Dendritic cell treated with granulocyte-macrophage colony-stimulating factor and Interleukin-4, amounts not matched to agents 40 ng/mL and 50 ng/mL, for 4 days (primary cell): Measurements from ENCODE around the gene ANTKMT.
A peak's percentile ranks its signal among the peaks of the same experiment; 100 is the strongest.
"Not testable (repeated sequence)": the region's sequence is repeated elsewhere in the genome, so short reads cannot be mapped to it uniquely, and the experiment has no call there.

Source experiments
- H3K27ac Mint-ChIP-seq: one replicate; pipeline ENCODE4 v1.8.0; 2022; ENCODE audit warnings: mild to moderate bottlenecking, mixed read lengths
- H3K27me3 Mint-ChIP-seq: one replicate; pipeline ENCODE4 v1.8.0; 2022; ENCODE audit warnings: mild to moderate bottlenecking, mixed read lengths
- H3K36me3 Mint-ChIP-seq: one replicate; pipeline ENCODE4 v1.8.0; 2022; ENCODE audit warnings: low read depth, mixed read lengths
- H3K4me1 Mint-ChIP-seq: one replicate; pipeline ENCODE4 v1.8.0; 2022; ENCODE audit warnings: low read depth, mixed read lengths
- H3K4me3 Mint-ChIP-seq: one replicate; pipeline ENCODE4 v1.8.0; 2022; ENCODE audit warnings: mild to moderate bottlenecking, moderate library complexity, mixed read lengths
- H3K9me3 Mint-ChIP-seq: one replicate; pipeline ENCODE4 v1.8.0; 2022; ENCODE audit warnings: mixed read lengths
- intact Hi-C: fragments of 100-400 bp; cut with micrococcal nuclease; formaldehyde crosslinking; loops from one replicate; pipeline ENCODE4 v1.15.0; 2022

ANTKMT gene

GRCh38 chr16:711548-712320 lies 9.2 kb upstream of the ANTKMT start:
- no peaks in the 10 kb centered on the region for H3K36me3 Mint-ChIP-seq
- peaks cover 82% of the 10 kb centered on the region for H3K27me3 Mint-ChIP-seq
- no peaks in the 10 kb centered on the region for H3K9me3 Mint-ChIP-seq
- no peak overlapping the region for H3K4me3 Mint-ChIP-seq
- H3K4me1 Mint-ChIP-seq = peaks cover 25% of the 10 kb centered on the region
- intact Hi-C loops = loop anchor here (1.0 kb wide), 2 partner anchors 29 to 74 kb away; partner anchors contain the start of gene CIAO3
- no peak overlapping the region for H3K27ac Mint-ChIP-seq

DNA sequence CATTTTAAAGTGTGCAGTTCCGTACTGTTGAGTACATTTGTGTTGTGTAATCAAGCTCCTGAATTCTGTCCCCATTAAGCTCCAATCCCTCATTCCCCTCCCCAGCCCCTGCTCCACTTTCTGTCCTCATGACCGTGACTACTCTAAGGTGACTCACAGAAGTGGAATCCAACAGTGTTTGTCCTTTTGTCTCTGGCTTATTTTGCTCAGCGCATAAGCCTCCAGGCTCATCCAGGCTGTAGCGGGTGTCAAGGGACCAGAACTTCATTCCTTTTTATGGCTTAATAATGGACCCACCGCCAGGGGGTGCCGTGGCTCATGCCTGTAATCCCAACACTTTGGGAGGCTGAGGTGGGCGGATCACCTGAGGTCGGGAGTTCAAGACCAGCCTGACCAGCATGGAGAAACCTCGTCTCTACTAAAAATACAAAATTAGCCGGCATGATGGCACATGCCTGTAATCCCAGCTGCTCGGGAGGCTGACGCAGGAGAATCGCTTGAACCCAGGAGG lies 8.2 kb upstream of the ANTKMT start:
- Mint-ChIP-seq H3K4me1 (peaks cover 25% of the 10 kb centered on the region), H3K27me3 (peaks cover 83% of the 10 kb centered on the region)
- H3K27ac Mint-ChIP-seq, H3K36me3 Mint-ChIP-seq, H3K4me3 Mint-ChIP-seq, intact Hi-C loops, H3K9me3 Mint-ChIP-seq: not testable (repeated sequence)

DNA sequence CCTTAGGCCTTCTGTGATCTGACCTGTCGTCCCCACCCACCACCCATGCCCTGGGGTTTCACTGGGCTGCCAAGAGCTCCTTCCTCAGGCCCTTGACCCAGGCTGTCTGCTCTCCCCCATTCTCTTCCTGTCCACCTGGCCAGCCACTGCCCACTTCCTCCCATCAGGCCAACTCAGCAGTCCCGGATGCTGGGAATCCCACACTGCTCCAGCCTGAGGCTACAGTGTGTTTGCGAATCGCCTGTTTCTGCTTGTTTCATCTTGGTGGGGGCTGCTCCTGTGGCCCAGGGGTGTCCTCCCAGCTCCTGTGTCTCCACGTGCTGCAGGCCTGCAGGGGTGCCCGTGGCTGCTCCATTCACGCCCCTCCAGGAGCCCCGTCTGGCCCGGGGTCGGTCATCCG lies 6.9 kb upstream of the ANTKMT start:
- no peaks in the 10 kb centered on the region for H3K9me3 Mint-ChIP-seq
- intact Hi-C loops = no loop called here
- H3K36me3 Mint-ChIP-seq = no peaks in the 10 kb centered on the region
- H3K4me1 Mint-ChIP-seq = peaks cover 28% of the 10 kb centered on the region
- H3K27ac Mint-ChIP-seq = no peak overlapping the region
- no peak overlapping the region for H3K4me3 Mint-ChIP-seq
- peaks cover 83% of the 10 kb centered on the region for H3K27me3 Mint-ChIP-seq

DNA sequence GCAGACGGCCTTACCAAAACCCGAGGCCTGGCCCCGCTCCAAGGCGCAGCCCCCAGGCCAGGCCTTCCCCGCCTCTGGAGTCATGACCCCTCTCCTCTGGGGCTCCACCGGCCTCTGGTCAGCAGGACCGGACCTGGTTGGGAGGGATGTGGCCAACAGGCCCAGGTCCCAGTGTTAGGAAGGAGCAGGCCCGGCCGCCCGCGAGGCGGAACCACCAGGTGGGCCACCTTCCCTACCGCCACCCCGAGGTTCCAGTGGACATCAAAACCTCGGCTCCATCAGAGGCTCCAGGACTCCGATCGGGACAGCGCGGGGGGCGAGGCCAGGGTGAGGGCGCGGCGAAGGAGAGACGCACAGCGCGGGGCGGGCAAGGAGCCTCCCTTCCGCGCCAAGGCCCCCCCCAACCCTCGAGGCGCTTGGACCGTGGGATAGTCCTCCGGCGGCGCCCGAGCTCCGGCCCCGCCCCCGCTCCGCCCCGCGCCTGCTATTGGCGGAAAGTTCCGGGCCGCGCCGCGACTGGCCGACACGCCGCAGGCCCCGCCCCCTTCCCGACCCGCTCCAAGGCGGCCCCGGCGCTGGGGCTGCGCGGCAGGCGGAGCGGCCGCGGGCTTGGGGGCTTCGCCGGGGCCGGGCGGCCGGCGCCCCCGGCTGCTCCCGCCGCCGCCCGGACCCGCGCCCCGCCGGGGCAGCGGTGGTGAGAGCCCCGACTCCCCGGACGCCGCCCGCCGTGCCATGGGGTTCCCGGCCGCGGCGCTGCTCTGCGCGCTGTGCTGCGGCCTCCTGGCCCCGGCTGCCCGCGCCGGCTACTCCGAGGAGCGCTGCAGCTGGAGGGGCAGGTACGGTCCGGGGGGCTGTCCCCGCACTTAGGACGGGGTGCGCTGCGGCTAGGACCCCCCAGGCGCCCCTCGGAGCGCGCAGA lies 6.1 kb upstream of the ANTKMT start, which contains the start of gene METRN:
Gene METRN (plus strand): TSS at position 561 of the 919 bp plus-strand sequence. CDS start 172 bp downstream, at position 733.
- Mint-ChIP-seq H3K9me3 (no peaks in the 10 kb centered on the region), H3K4me3 (peak within 1 kb of the TSS; percentile 65), H3K27me3 (peaks cover 82% of the 10 kb centered on the region), H3K36me3 (no peaks in the 10 kb centered on the region), H3K27ac (no peak within 1 kb of the TSS), H3K4me1 (peaks cover 34% of the 10 kb centered on the region)
- intact Hi-C loops = no loop called here

- intact Hi-C loops = no loop called here
- H3K36me3 Mint-ChIP-seq = no peaks in the 10 kb centered on the region
- no peaks in the 10 kb centered on the region for H3K9me3 Mint-ChIP-seq
- peak overlapping the region; percentile 65 for H3K4me3 Mint-ChIP-seq
- H3K27ac Mint-ChIP-seq = no peak overlapping the region
- peaks cover 75% of the 10 kb centered on the region for H3K27me3 Mint-ChIP-seq
- peaks cover 43% of the 10 kb centered on the region for H3K4me1 Mint-ChIP-seq
Observed at GRCh38 chr16:715477-716199, 5.3 kb upstream of the ANTKMT start.

DNA sequence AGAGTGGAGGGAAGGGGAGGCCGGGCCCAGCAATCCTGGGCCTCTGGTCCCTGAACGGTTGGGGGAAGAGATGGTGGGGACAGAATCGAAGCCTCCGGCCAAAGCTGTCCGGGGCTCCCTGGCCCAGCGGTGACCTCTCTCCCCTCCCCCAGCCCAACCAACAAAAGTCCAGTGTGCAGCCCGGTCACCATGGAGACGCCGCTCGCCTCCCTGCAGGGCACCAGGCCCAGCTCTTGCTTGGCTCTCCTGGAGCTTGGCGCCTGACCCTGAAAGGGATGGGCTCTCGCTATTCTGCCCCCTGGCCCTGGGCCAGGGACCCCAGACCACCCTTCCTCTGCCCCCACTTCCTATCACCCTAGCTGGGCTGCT lies 4.8 kb upstream of the ANTKMT start:
- Mint-ChIP-seq H3K4me1 (peaks cover 43% of the 10 kb centered on the region), H3K36me3 (no peaks in the 10 kb centered on the region), H3K27me3 (peaks cover 70% of the 10 kb centered on the region), H3K27ac (no peak overlapping the region), H3K9me3 (no peaks in the 10 kb centered on the region), H3K4me3 (peak overlapping the region; percentile 65)
- intact Hi-C loops = no loop called here

DNA sequence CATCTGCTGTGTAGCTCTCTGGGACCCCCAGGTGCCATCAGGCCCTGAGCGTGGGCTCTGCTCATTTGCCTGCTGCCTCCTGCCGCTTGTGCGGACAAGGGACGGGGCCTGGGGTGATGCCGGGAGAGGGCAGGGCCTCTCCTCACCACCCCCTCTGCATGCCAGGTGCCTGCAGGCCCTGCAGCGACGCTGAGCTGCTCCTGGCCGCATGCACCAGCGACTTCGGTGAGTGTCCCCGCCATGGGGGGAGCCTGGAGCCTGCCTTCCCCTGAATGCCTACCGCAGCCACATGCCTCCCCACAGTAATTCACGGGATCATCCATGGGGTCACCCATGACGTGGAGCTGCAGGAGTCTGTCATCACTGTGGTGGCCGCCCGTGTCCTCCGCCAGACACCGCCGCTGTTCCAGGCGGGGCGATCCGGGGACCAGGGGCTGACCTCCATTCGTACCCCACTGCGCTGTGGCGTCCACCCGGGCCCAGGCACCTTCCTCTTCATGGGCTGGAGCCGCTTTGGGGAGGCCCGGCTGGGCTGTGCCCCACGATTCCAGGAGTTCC lies 4.1 kb upstream of the ANTKMT start:
- H3K27me3 Mint-ChIP-seq = peaks cover 64% of the 10 kb centered on the region

GRCh38 chr16:717450-718245 lies 3.3 kb upstream of the ANTKMT start:
- Mint-ChIP-seq H3K4me3 (no peak overlapping the region), H3K27me3 (peaks cover 60% of the 10 kb centered on the region), H3K9me3 (no peaks in the 10 kb centered on the region), H3K27ac (no peak overlapping the region), H3K4me1 (peaks cover 51% of the 10 kb centered on the region), H3K36me3 (peaks cover 3% of the 10 kb centered on the region)
- intact Hi-C loops = no loop called here

More for the DNA sequence above, 4.1 kb upstream of the ANTKMT start:
- no peak overlapping the region for H3K4me3 Mint-ChIP-seq
- H3K9me3 Mint-ChIP-seq = no peaks in the 10 kb centered on the region
- H3K36me3 Mint-ChIP-seq = no peaks in the 10 kb centered on the region
- H3K4me1 Mint-ChIP-seq = peaks cover 45% of the 10 kb centered on the region
- H3K27ac Mint-ChIP-seq = no peak overlapping the region
- intact Hi-C loops = no loop called here

GRCh38 chr16:718389-718788 lies 2.6 kb upstream of the ANTKMT start:
- H3K27me3 Mint-ChIP-seq = peaks cover 55% of the 10 kb centered on the region
- H3K27ac Mint-ChIP-seq = no peak overlapping the region
- H3K4me1 Mint-ChIP-seq = peaks cover 53% of the 10 kb centered on the region
- H3K36me3 Mint-ChIP-seq = peaks cover 11% of the 10 kb centered on the region
- H3K9me3 Mint-ChIP-seq = no peaks in the 10 kb centered on the region
- intact Hi-C loops = no loop called here
- H3K4me3 Mint-ChIP-seq = no peak overlapping the region

DNA sequence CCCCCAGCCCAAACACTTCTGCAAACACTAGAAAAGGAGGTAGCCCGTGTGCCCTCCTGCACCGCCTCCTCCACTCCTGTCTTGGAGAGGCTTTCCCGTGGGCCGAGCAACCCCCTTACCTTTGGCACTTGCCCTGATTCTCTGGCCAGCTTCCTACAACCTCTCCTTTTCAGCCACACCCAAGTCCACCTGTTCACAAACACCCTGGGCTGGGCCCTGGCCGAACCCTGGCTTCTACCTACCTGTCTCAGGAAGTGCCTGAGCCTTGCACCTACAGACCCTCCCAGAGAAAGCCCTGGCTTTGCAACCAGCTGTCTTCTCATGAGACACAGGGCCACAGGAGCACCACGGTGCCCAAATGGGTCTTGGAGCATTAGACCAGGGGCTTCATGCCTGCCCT lies 2.0 kb upstream of the ANTKMT start:
- intact Hi-C loops = no loop called here
- no peaks in the 10 kb centered on the region for H3K9me3 Mint-ChIP-seq
- H3K36me3 Mint-ChIP-seq = peaks cover 15% of the 10 kb centered on the region
- H3K4me1 Mint-ChIP-seq = peaks cover 52% of the 10 kb centered on the region
- no peak overlapping the region for H3K4me3 Mint-ChIP-seq
- H3K27me3 Mint-ChIP-seq = peaks cover 50% of the 10 kb centered on the region
- no peak overlapping the region for H3K27ac Mint-ChIP-seq

DNA sequence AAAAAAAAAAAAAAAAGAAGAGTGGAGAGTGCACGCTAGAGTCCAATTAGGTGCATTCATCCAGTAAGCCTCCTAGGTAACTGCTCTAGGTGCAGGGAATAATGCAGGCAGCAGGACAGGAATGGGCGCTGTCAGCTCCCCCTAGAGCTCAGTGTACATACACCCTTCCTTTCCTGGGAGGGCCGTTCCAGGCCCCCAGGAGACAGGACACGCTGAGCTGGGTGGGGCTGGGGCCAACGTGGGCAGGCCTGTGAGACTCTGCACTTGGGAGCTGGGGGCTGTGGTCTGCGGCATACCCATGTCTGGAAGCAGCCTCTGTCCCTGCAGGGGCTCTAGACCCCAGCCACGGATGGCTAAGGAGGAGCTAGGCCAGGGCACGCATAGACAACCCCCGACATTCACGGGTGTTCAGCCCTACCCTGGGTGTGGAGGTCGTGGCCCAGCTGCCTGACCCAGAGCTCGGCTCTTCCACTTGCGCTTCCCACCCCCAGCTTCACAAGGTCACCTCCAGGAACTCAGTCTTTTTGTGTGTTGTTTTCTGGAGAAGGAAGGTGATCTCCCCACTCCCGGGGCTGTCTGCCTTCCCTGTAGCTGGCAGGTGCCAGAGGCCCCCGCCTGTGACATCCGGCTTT lies 1.0 kb upstream of the ANTKMT start:
- peak overlapping the region; percentile 78 for H3K27ac Mint-ChIP-seq
- peaks cover 43% of the 10 kb centered on the region for H3K27me3 Mint-ChIP-seq
- H3K36me3 Mint-ChIP-seq = peaks cover 15% of the 10 kb centered on the region
- peak overlapping the region; percentile 87 for H3K4me3 Mint-ChIP-seq
- H3K9me3 Mint-ChIP-seq = no peaks in the 10 kb centered on the region
- intact Hi-C loops = no loop called here
- H3K4me1 Mint-ChIP-seq = peaks cover 45% of the 10 kb centered on the region

DNA sequence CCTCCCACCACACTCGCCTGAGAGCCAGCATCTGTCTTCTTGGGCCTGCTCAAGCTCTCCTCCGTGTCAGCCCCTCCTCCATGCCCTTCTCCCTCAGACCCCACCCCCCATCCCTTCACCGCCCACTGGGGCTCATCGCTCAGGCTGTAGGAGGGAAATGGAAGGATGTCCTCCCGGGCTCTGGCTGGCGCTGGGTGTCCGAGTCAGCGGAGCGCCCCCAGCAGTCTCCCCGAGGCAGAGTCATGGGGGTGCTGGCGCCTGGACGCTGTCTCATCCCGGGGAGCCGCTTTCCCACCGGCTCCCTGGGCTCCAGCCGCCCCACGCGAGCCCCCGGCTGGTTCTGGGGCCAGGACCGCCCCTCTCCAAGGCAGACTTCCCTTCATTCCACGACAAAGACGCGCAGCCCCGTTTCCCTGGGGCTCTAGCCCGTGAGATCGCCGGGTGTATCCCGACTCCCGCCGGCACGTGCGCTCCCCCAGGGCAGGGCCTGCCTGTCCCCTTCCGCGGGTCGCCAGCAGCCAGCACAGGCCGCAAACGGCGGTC lies 428 bp upstream of the ANTKMT start:
- peaks cover 49% of the 10 kb centered on the region for H3K4me1 Mint-ChIP-seq
- no peaks in the 10 kb centered on the region for H3K9me3 Mint-ChIP-seq
- peaks cover 49% of the 10 kb centered on the region for H3K27me3 Mint-ChIP-seq
- H3K36me3 Mint-ChIP-seq = peaks cover 15% of the 10 kb centered on the region
- intact Hi-C loops = no loop called here
- H3K27ac Mint-ChIP-seq = peak overlapping the region; percentile 78
- H3K4me3 Mint-ChIP-seq = peak overlapping the region; percentile 87
